GM10248 (cell line): ENCODE measurements around the gene ACSL6.

ENCODE experiments used
- CTCF ChIA-PET: fragments of 300-600 bp; sonication (Branson Sonifier 250); formaldehyde crosslinking; extraction: SDS; loops from one replicate; lab custom pipeline; 2021; ENCODE audit warnings: antibody characterized with exemption; lab: Yijun Ruan, JAX
- POLR2A ChIA-PET: fragments of 350-650 bp; sonication (Branson Sonifier 250); formaldehyde crosslinking; extraction: SDS; loops from one replicate; lab custom pipeline; 2020; ENCODE audit warnings: antibody characterized with exemption; lab: Yijun Ruan, JAX
- DNase-seq: peaks from one replicate; pipeline ENCODE4 v3.0.0; 2012; ENCODE audit errors: extremely low spot score
- CTCF ChIP-seq: IDR thresholded peaks from 2 replicates; pipeline ENCODE4 v1.5.1; 2012; ENCODE audit warnings: mild to moderate bottlenecking, low read depth; ENCODE audit errors: extremely low read depth, missing control alignments, control extremely low read depth

Gene ACSL6

GRCh38 chr5:132001647-132002561, 9.6 kb downstream of the ACSL6 start:
- no peak for DNase-seq
- ChIA-PET POLR2A (no interaction called here), CTCF (interaction anchor here (1.9 kb wide), 1 partner anchor 412 kb away, joined by 11 read pairs; no protein-coding TSS in a partner anchor)
- no peak for TF ChIP-seq CTCF

DNA sequence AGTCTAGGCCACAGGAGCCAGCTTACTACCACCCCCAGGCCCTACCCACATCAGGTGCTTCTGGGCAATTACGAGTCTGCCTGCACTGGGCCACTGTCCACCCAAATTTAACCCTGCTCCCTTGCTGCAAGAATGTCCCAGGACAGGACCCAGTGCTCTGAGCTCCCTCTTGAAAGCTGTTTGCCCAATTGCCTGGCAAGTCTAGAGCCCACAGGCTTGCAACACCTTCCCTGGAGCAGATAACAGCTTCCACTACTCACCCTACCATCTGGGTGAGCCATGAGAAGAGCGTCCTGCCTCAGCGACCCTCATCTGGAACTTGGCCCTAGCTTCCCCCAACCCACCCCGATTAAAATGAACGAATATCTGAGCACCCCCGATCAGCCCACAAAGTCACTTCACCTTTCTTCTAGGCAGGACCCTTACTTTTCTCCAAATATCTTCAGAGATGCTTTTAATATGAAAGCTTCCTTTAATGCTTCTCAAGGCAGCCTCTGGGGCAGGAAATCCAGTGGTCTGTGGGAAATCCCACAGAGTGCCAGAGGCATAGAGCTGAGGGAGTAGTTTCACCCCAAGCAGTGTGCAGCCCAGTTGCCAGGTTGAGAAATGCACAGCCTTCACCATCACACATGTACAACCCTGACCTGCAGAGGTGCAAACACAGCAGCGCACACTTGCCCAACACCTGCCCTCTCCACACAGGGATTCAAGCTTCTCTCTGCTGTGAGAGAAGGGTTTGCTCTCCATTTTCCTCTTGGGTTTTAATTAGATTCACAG, 10.6 kb downstream of the ACSL6 start:
- CTCF ChIA-PET = interaction anchor here (1.0 to 1.3 kb wide), 3 partner anchors 8 to 190 kb away, joined by 3 to 4 read pairs (median 4); no protein-coding TSS in a partner anchor
- no peak for DNase-seq
- POLR2A ChIA-PET = no interaction called here
- TF ChIP-seq CTCF = no peak

DNA sequence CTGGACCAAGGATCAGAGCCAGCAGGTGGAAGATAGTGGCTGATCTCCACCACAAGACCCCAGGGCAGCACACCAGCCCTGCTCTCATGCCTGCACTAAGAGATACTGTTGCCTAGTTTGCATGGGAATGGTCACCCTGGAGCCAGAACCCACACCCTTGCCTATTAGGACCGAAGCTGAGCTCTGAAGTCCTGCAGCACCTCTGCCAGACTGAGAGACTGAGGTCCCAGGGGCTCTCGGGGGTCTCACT, 11.3 kb downstream of the ACSL6 start:
- CTCF ChIA-PET = interaction anchor here (1.0 to 1.3 kb wide), 3 partner anchors 9 to 189 kb away, joined by 3 to 4 read pairs (median 4); no protein-coding TSS in a partner anchor
- POLR2A ChIA-PET = no interaction called here
- TF ChIP-seq CTCF = no peak
- no peak for DNase-seq

- no peak for DNase-seq
- no peak for TF ChIP-seq CTCF
- ChIA-PET CTCF (interaction anchor here (0.8 to 3.9 kb wide), 6 partner anchors 7 to 576 kb away, joined by 3 to 39 read pairs (median 4); no protein-coding TSS in a partner anchor), POLR2A (no interaction called here)
Observed at GRCh38 chr5:131999441-132000240, 11.8 kb downstream of the ACSL6 start.

- DNase-seq = no peak
- CTCF ChIA-PET = interaction anchor here (0.8 to 3.9 kb wide), 4 partner anchors 8 to 575 kb away, joined by 3 to 39 read pairs (median 8); no protein-coding TSS in a partner anchor
- no peak for TF ChIP-seq CTCF
- POLR2A ChIA-PET = no interaction called here
Observed at GRCh38 chr5:131999041-131999440, 12.4 kb downstream of the ACSL6 start.
